ENCODE results near the gene ASS1.
A peak's percentile ranks its signal among the peaks of the same experiment; 100 is the strongest.

ASS1 gene

GRCh38 chr9:130461218-130461630 is 16.5 kb downstream of the ASS1 start:
- no peak for TF ChIP-seq GATA1 (IDR thresholded peaks at IDR 0.05; ENCODE audit: low read depth, low read length)
- peak; percentile 57 to 80 for DNase-seq

DNA sequence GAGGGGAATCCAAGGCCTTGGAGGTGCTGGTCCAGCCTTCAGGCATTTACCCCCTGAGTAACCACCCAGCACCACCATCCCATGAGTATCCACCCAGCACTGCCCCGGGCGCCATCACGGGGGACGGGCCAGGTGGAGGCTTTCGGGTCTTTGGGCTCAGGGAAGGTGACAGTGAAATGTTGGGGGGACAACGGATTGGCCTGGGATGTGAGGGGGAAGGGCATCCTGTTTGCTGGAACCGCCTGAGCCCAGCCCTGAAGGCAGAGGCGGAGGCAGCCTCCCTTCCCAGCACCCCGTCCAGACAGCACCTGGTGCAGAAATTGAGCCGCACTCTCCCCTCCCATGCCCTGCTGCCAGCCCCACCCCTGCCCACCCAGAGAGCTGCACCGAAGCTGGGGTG is 17.0 kb downstream of the ASS1 start:
- no peak for TF ChIP-seq POLR2A (IDR thresholded peaks at IDR 0.05; ENCODE audit: low read length)
- TF ChIP-seq GATA1 (IDR thresholded peaks at IDR 0.05; ENCODE audit: low read depth, low read length), result no peak

DNA sequence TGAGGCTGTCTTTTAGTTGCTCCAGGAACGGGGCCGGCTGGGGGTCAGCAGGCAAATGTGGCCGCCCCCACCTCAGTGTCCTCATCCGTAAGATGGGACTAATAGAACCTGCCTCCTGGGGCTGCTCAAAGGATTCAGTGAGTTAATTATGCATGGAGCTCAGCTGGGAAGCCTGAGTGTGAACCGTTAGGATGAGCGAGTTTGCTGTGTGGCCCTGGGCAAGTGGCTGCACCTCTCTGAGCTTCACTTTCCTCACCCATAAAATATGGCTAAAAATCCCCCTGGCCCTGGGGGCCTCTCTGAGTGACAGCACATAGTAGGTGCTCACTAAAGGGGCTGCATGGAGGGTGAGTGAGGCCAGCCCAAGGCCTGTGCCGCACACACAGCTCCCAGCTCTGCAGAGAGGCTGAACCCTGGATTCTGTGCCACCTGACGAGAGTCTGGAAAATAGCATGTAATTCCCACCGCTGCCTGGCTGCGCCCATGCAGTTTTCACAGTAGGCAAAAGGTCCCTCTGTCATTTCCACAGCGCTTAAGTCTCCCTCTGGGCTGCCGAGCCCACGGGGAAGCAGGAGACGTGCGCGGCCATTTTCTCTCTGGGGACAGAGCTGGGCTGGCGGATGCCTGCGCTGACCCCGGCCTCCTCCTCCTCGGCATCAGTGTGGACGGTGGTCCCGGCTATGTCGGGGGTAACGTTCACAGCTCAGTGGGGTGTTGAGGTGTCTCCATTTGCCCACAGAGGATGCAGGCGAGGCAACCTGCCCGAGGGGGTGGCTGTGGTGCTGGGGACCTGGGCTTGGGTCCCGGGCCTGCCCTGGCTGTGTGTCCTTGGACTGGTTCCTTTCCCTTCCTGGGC is 18.2 kb downstream of the ASS1 start:
- no peak for TF ChIP-seq GATA1 (IDR thresholded peaks at IDR 0.05; ENCODE audit: low read depth, low read length)
- no peak for TF ChIP-seq POLR2A (IDR thresholded peaks at IDR 0.05; ENCODE audit: low read length)
- no peak for DNase-seq

More for the DNA sequence above, 17.0 kb downstream of the ASS1 start:
- no peak for DNase-seq

GRCh38 chr9:130463763-130464745 is 19.3 kb downstream of the ASS1 start:
- TF ChIP-seq POLR2A (IDR thresholded peaks at IDR 0.05; ENCODE audit: low read length) (no peak), GATA1 (IDR thresholded peaks at IDR 0.05; ENCODE audit: low read depth, low read length) (no peak)

DNA sequence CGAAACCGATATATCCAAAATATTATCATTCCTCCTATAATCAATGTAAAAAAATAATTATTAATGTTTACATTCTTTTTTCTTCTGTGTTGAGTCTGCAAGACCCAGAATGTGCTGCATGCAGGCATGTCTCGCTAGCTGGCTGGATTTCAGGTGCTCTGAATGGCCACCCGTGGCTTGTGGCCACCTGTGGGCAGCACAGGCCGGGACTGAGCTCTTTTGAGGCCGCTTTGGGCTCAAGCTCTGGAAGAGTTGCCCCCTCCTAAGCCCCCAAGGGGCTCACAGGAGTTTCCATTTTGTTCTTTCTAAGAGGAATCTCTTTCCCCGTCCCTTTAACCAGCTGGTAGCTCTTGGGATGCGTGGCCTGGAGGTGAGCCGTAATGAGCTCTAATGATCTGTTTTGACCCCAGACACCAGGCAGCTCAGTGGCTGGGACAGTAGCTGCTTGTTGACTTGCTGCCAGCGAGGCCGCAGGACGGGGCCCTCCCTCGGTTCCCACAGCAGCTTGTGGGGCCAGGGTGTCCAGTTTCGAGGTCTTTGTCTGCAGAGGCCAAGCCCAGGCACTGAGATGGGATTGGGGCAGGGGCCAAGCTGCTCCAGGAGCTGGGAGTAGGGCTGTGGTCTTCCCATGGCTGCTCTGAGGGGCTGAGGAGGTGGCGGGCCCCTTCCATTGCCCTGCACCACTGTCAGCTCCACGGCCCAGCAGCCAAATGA is 20.8 kb downstream of the ASS1 start:
- TF ChIP-seq GATA1 (IDR thresholded peaks at IDR 0.05; ENCODE audit: low read depth, low read length) (no peak), POLR2A (IDR thresholded peaks at IDR 0.05; ENCODE audit: low read length) (no peak)

More at GRCh38 chr9:130463763-130464745, 19.3 kb downstream of the ASS1 start:
- no peak for DNase-seq

DNA sequence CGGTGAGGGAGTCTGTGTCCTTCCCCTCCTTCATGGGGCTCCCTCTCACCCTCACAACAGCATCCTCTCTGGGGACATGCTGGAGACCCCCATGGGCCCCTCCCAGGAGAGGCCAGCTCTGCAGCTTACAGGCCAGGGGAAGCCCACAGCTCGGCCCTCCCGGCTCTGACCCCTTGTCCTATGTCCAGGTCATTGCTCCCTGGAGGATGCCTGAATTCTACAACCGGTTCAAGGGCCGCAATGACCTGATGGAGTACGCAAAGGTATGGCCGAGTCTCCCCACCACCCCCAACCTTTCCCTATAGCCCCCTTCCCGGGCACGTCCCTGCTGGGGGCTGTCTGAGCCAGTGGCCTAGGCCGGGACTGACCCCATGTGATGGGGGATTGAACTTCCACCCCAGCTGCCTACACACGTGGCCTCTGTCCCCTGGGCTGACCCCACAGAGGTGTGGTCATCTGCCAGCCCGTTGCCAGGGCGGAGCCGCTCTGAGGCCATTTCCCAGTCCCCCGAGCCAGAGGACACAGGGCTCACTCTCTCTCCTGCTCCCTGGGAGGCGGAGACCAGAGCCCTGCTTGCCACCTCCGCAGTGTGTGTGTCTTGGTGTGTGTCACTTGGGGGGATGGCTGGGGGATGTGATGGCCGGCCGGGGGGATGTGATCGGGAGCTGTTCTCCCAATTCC is 21.9 kb downstream of the ASS1 start:
- TF ChIP-seq GATA1 (IDR thresholded peaks at IDR 0.05; ENCODE audit: low read depth, low read length), result no peak
- no peak for TF ChIP-seq POLR2A (IDR thresholded peaks at IDR 0.05; ENCODE audit: low read length)
- DNase-seq, result no peak

More for the DNA sequence above, 20.8 kb downstream of the ASS1 start:
- DNase-seq, result no peak

DNA sequence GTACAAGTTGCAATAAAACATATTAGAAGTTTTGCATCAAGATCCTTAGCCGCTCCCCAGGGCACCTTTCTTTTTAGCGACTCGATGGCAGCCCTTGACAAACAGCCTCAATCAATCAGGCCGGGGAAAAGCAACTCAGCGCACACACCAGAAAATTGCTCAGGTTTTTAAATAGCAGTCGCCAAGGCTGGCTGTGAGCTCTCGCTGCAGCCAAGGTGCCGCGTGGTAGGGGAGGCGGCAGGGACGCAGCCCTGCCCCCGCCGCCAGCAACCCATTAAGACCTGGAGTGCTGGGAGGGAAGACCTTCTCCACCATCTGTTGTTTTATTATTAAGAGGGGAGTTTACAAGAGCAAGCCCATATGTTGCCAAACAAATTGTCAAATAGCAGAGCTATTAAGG is 22.6 kb downstream of the ASS1 start:
- no peak for DNase-seq
- TF ChIP-seq GATA1 (IDR thresholded peaks at IDR 0.05; ENCODE audit: low read depth, low read length), result no peak
- TF ChIP-seq POLR2A (IDR thresholded peaks at IDR 0.05; ENCODE audit: low read length), result no peak

- DNase-seq, result no peak
- TF ChIP-seq POLR2A (IDR thresholded peaks at IDR 0.05; ENCODE audit: low read length) (no peak), GATA1 (IDR thresholded peaks at IDR 0.05; ENCODE audit: low read depth, low read length) (no peak)
Observed at GRCh38 chr9:130468566-130468965, 23.8 kb downstream of the ASS1 start.

GRCh38 chr9:130470269-130470668 is 25.5 kb downstream of the ASS1 start:
- no peak for DNase-seq

DNA sequence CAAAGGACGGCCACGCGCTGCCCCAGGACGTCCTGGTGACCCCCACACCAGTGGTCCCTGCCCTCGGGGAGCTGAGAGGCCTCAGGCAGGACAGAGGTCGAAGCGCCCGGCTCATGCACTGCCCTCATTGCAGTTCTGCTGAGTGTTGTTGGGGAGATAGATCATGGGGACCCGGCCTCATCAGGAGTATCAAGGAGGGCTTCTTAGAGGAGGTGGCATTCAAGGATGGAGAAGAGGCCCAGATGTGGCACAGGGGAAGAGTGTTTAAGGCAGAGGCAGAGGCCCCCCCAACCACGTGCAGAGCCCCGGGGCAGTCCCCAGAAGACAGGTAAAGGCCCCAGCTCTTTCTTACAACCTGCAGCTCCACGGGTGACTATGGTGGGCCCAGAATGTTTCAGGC is 26.2 kb downstream of the ASS1 start:
- no peak for DNase-seq
- TF ChIP-seq GATA1 (IDR thresholded peaks at IDR 0.05; ENCODE audit: low read depth, low read length) (no peak), POLR2A (IDR thresholded peaks at IDR 0.05; ENCODE audit: low read length) (no peak)

More at GRCh38 chr9:130470269-130470668, 25.5 kb downstream of the ASS1 start:
- TF ChIP-seq POLR2A (IDR thresholded peaks at IDR 0.05; ENCODE audit: low read length), result no peak
- TF ChIP-seq GATA1 (IDR thresholded peaks at IDR 0.05; ENCODE audit: low read depth, low read length), result no peak

DNA sequence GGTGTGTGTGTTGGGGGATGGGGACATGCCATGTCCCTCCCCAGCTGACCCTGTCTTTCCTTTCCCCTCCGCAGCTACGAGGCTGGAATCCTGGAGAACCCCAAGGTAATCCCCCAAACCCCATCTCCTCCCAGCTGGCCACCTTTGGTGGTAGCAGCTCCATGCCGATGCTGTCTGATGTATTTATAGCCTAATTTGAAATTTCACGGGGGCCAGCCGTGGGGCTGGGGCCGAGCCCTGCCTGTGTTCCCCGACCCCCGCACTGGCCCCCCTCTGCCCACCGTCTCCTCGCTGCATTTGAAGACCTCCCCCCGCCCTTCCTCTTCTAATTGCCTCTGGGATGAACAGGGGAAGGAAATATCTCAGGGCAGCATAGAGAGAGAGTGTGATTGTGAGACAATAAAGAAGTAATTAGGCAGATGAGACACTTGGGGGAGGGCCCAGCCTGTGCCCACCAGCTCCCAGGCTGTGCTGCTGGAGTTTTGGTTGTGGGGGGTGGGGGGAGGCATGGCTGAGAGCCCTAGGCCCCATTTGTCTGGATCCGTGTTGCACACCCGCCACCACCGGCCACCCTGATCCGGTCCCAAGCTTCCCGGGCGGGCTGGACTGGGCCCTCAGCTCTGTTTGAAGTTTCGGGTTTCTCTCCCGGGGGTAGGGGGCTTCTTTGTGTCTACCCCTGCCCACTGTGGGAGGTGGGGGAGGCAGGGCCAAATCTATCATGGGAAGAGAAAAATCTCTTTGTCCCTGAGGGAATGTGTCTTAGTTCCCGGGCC is 26.8 kb downstream of the ASS1 start:
- DNase-seq, result no peak
- TF ChIP-seq POLR2A (IDR thresholded peaks at IDR 0.05; ENCODE audit: low read length) (no peak), GATA1 (IDR thresholded peaks at IDR 0.05; ENCODE audit: low read depth, low read length) (no peak)

DNA sequence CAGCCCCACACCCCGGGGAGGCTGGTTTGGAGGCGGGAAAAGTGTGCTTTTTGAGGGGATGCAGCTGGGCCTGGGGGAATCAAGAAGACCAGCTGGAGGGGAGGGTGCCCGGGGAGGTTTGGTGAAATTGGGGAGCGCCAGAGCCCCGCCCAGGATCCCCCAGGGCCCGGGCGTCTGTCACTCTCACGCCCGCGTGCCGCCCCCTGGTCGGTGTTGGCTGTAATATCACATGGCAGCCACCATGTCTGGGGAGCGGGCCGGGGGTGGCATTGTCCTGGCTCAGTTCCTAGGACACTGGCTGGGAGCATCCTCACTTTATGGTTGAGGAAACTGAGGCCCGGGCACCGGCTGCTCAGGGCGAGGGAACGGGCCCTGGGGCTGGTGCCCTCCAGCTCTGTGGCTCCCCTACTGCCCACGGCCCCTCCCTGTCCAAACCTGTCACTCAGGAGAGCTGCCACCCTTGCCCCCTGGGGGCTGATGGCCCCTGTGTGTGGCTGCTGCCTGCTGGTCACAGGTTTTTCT is 27.5 kb downstream of the ASS1 start:
- no peak for TF ChIP-seq POLR2A (IDR thresholded peaks at IDR 0.05; ENCODE audit: low read length)
- TF ChIP-seq GATA1 (IDR thresholded peaks at IDR 0.05; ENCODE audit: low read depth, low read length), result no peak
- no peak for DNase-seq
